Skeletal muscle satellite cell (primary cell): ENCODE measurements around the gene GABRG3.

Experiments used
- H3K27me3 ChIP-seq: 2 replicates; pipeline ENCODE4 v1.7.0; 2013; ENCODE audit warnings: low read length; ENCODE audit not compliant: control insufficient read depth, insufficient read depth
- H3K36me3 ChIP-seq: 2 replicates; pipeline ENCODE4 v1.7.0; 2013; ENCODE audit warnings: mild to moderate bottlenecking, control low read depth, low read length; ENCODE audit not compliant: insufficient read depth
- H3K4me1 ChIP-seq: 2 replicates; pipeline ENCODE4 v1.7.0; 2013; ENCODE audit warnings: low read length; ENCODE audit not compliant: control insufficient read depth, insufficient read depth
- H3K4me2 ChIP-seq: 2 replicates; pipeline ENCODE4 v1.7.0; 2013; ENCODE audit warnings: mild to moderate bottlenecking, low read length
- H3K4me3 ChIP-seq: 2 replicates; pipeline ENCODE4 v1.7.0; 2013; ENCODE audit warnings: low read length
- H3K9ac ChIP-seq: 2 replicates; pipeline ENCODE4 v1.7.0; 2013; ENCODE audit warnings: mild to moderate bottlenecking, low read depth, low read length, moderate library complexity
- H3K9me3 ChIP-seq: replicated peaks from 2 replicates; pipeline ENCODE4 v1.7.0; 2013; ENCODE audit warnings: mild to moderate bottlenecking, control low read depth, low read length

Gene GABRG3

GRCh38 chr15:27114473-27114872, 143.5 kb downstream of the GABRG3 start:
- Histone ChIP-seq H3K4me2 (no peak overlapping the region), H3K27me3 (no peaks in the 10 kb centered on the region), H3K4me3 (no peak overlapping the region), H3K9ac (no peak overlapping the region), H3K36me3 (no peaks in the 10 kb centered on the region), H3K4me1 (no peaks in the 10 kb centered on the region), H3K9me3 (peaks cover 17% of the 10 kb centered on the region)

GRCh38 chr15:27119695-27120266, 148.8 kb downstream of the GABRG3 start:
- Histone ChIP-seq H3K4me3 (no peak overlapping the region), H3K4me1 (no peaks in the 10 kb centered on the region), H3K27me3 (no peaks in the 10 kb centered on the region), H3K4me2 (no peak overlapping the region), H3K9ac (no peak overlapping the region), H3K9me3 (peaks cover 41% of the 10 kb centered on the region), H3K36me3 (no peaks in the 10 kb centered on the region)

DNA sequence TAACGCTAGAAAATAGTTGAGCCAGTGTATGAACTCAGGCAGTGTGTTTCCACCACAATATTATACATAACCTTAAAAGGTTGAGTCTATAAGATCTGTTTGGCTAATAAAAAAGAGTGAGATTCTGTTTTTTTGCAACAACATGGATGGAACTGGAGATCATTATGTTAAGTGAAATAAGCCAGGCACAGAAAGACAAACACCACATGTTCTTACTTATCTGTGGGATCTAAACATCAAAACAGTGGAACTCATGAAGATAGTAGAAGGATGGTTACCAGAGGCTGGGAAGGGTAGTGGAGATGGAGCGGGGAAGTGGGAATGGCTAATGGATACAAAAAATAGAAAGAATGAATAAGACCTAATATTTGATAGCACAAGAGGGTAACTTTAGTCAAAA, 150.7 kb downstream of the GABRG3 start:
- H3K4me3 ChIP-seq, result no peak overlapping the region
- no peak overlapping the region for H3K9ac ChIP-seq
- no peaks in the 10 kb centered on the region for H3K27me3 ChIP-seq
- H3K4me1 ChIP-seq, result no peaks in the 10 kb centered on the region
- H3K4me2 ChIP-seq, result no peak overlapping the region
- no peaks in the 10 kb centered on the region for H3K36me3 ChIP-seq
- peaks cover 39% of the 10 kb centered on the region for H3K9me3 ChIP-seq

DNA sequence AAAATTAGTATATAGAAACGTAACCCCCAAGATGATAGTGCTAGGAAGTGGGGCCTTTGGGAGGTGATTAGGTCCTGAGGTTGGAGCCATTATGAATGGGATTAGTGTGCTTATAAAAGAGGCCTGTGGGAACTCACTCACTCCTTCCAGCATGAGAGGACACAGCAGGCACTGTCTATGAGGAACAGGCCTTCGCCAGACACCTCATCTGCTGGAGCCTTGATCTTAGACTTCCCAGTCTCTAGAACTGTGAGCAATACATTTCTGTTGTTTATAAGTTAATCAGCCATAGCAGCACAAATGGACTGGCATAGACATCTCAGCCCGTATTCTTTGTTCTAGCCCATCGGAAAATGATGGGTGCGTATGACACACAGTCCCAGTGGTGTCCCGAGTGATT, 152.3 kb downstream of the GABRG3 start:
- no peaks in the 10 kb centered on the region for H3K4me1 ChIP-seq
- H3K9ac ChIP-seq, result no peak overlapping the region
- no peak overlapping the region for H3K4me2 ChIP-seq
- no peak overlapping the region for H3K4me3 ChIP-seq
- H3K9me3 ChIP-seq, result peaks cover 39% of the 10 kb centered on the region
- H3K27me3 ChIP-seq, result no peaks in the 10 kb centered on the region
- no peaks in the 10 kb centered on the region for H3K36me3 ChIP-seq

GRCh38 chr15:27123808-27124207, 152.8 kb downstream of the GABRG3 start:
- Histone ChIP-seq H3K4me2 (no peak overlapping the region), H3K9me3 (peaks cover 39% of the 10 kb centered on the region), H3K36me3 (no peaks in the 10 kb centered on the region), H3K4me1 (no peaks in the 10 kb centered on the region), H3K27me3 (no peaks in the 10 kb centered on the region), H3K9ac (no peak overlapping the region), H3K4me3 (no peak overlapping the region)

DNA sequence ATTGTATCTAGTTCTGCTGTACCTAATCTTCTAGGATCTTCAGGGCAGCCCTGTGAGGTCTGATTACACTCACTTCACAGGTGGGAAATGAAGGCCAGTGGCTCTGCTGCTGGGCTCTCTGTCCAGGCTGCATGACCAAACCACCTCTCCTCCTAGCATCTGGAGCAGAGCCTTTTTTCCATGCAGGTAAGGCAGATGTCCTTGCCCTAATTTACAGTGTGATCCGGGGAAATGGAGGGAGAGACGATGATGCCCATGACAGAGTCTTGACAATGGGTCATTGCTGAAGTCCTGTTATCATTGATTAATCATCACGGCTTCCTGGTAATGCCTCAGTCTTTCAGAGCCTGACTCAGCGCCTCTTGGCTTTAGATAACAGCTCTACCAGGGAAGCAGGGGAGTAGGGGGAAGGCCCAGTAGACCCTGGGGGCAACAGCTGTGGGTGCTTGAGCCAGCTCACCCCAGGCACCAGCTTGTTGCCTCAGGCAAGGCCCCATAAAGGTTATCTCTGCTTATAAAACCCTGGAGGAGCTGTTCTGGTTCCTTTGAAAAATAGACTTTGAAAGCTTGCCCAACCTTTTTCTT, 153.4 kb downstream of the GABRG3 start:
- H3K4me1 ChIP-seq, result no peaks in the 10 kb centered on the region
- no peak overlapping the region for H3K4me2 ChIP-seq
- H3K9ac ChIP-seq, result no peak overlapping the region
- H3K9me3 ChIP-seq, result peaks cover 35% of the 10 kb centered on the region
- H3K4me3 ChIP-seq, result no peak overlapping the region
- no peaks in the 10 kb centered on the region for H3K36me3 ChIP-seq
- H3K27me3 ChIP-seq, result no peaks in the 10 kb centered on the region

GRCh38 chr15:27125185-27125584, 154.2 kb downstream of the GABRG3 start:
- Histone ChIP-seq H3K36me3 (no peaks in the 10 kb centered on the region), H3K27me3 (no peaks in the 10 kb centered on the region), H3K9me3 (peaks cover 35% of the 10 kb centered on the region), H3K9ac (no peak overlapping the region), H3K4me1 (no peaks in the 10 kb centered on the region), H3K4me3 (no peak overlapping the region), H3K4me2 (no peak overlapping the region)

DNA sequence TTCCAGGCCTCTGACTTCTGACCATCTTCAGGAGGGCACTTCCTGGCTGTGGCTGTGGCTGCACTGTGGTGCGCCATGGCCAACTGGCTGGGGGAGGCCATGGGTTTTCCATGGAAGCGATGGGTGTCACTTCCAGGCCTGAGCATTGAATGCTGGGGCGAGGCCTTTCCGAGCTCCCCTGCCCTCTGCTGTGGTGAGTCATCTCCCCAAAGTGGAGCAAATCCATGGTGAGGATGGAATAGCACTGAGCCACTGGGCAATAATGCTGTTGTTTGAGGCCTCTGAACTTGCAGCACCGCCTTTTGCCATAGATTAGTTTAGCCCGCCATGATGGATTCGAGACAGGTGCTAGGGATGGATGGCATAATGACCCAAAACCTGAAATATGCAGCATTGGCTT, 155.5 kb downstream of the GABRG3 start:
- H3K4me2 ChIP-seq, result no peak overlapping the region
- no peaks in the 10 kb centered on the region for H3K36me3 ChIP-seq
- H3K9ac ChIP-seq, result no peak overlapping the region
- no peak overlapping the region for H3K4me3 ChIP-seq
- H3K4me1 ChIP-seq, result no peaks in the 10 kb centered on the region
- no peaks in the 10 kb centered on the region for H3K27me3 ChIP-seq
- peaks cover 28% of the 10 kb centered on the region for H3K9me3 ChIP-seq

DNA sequence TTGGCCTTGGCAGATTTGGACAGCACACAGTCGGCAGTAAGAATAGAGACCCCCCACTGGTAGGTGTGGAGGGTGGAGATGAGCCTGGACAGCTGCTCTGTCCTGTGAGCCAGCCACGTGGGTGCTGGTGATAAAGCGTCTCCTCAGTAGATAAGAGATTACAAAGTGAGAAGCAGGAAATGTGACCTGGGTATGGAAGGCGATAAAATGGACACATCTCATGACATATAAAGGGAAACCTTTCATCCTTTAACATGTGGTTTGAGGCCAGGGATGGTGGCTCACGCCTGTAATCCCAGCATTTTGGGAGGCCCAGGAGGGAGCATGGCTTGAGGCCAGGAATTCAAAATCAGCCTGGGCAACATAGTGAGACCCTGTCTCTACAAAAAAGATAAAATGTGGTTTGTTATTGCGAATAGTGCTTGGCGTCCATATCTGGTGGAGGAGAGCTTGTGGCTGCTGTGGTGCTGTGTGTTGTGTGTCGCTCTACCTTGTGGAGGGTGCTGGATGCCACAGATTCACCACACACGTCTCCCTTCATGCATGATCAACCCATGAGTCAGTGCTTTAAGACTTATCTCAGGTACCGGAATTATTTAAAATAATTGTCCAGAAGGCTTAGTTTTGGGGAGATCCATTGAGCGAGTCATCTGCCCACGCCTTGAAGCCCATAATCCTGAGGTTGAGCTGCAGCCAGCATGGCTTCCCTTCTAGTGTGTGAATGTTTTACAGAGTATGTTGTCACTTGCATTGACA, 157.0 kb downstream of the GABRG3 start:
- Histone ChIP-seq H3K4me2 (no peak overlapping the region), H3K4me3 (no peak overlapping the region), H3K9me3 (peaks cover 23% of the 10 kb centered on the region), H3K36me3 (no peaks in the 10 kb centered on the region), H3K27me3 (no peaks in the 10 kb centered on the region), H3K9ac (no peak overlapping the region), H3K4me1 (no peaks in the 10 kb centered on the region)

GRCh38 chr15:27133249-27133648, 162.3 kb downstream of the GABRG3 start:
- Histone ChIP-seq H3K4me1 (no peaks in the 10 kb centered on the region), H3K4me3 (no peak overlapping the region), H3K36me3 (no peaks in the 10 kb centered on the region), H3K9me3 (peaks cover 11% of the 10 kb centered on the region), H3K4me2 (no peak overlapping the region), H3K27me3 (no peaks in the 10 kb centered on the region), H3K9ac (no peak overlapping the region)

DNA sequence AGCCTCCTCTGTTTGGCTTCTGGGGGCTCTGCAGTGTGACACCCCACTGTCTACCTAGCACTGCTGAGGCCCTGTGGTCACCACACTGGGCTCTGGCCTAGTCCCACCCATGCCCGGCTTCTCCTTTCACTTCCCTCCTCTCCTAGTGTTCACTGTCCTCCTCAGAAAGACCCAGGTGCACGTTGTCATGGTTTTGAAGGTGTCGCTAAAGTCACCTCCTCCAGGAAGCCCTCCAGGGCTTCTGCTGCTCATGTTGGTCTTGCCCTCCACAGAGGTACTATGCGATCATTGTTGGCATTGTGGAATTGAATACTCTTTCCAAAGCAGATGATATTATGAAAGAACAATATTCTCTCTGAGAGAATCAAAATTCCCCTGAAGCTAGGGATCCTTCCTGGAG, 163.5 kb downstream of the GABRG3 start:
- Histone ChIP-seq H3K9ac (no peak overlapping the region), H3K4me2 (no peak overlapping the region), H3K4me1 (no peaks in the 10 kb centered on the region), H3K4me3 (no peak overlapping the region), H3K27me3 (no peaks in the 10 kb centered on the region), H3K9me3 (peaks cover 16% of the 10 kb centered on the region), H3K36me3 (no peaks in the 10 kb centered on the region)

DNA sequence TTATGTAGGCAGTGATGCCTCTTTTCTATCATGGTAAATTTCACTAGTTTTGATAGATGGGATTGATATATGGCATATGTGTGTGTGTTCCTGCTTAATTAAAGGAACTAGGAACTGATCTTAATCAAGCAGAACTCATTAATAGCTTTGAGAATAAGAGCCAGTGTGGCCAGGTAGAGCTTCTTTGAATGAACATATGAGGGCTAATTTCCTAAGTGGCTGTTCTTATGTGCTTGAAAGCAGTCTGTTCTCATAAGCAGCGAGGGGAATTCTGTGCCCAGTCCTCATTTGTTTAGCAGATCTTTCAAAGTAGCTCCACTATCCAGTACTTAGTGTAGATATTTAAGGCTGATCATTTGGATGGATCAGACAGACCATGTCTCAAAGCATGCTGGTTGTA, 164.2 kb downstream of the GABRG3 start:
- no peak overlapping the region for H3K9ac ChIP-seq
- H3K4me1 ChIP-seq, result no peaks in the 10 kb centered on the region
- peaks cover 16% of the 10 kb centered on the region for H3K9me3 ChIP-seq
- no peaks in the 10 kb centered on the region for H3K27me3 ChIP-seq
- H3K36me3 ChIP-seq, result no peaks in the 10 kb centered on the region
- no peak overlapping the region for H3K4me2 ChIP-seq
- no peak overlapping the region for H3K4me3 ChIP-seq
